GM19438 (cell line): ENCODE results near the gene LRRC4B.

Experiments used
- ATAC-seq: cut with Tn5 transposase; IDR thresholded peaks from one replicate; pipeline ENCODE4 v1.9.1; 2021; ENCODE audit warnings: low read depth; ENCODE audit not compliant: unreplicated experiment

Gene LRRC4B

GRCh38 chr19:50468818-50469217 is 99.4 kb downstream of the LRRC4B start:
- ATAC-seq: no peak

DNA sequence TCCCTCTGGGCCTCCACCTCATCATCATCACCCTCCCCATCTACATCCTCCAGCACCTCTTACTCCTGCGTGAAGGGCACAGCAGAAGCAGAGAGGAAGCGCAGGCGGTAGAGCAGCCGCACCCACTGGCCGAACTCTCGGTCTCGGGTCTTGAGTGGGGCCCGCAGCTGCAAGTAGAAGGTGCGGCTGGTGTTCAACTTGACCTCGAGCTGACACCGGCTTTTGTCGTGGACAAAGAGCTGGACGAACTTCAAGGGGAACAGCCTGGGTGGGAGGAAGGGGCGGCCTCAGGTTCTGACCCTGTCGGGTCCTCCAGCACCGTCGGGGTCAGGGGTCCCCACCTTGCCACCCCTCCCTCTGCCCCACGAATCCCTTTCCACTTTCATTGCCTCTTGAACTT is 100.7 kb downstream of the LRRC4B start:
- no peak for ATAC-seq
